GM10266 (cell line): ENCODE results near the gene ERC2.

Experiments used
- DNase-seq: peaks from one replicate; pipeline ENCODE4 v3.0.0; 2012; ENCODE audit errors: extremely low spot score
- CTCF ChIP-seq: IDR thresholded peaks from 2 replicates; pipeline ENCODE4 v1.5.1; 2012; ENCODE audit warnings: mild to moderate bottlenecking, low read depth; ENCODE audit not compliant: control insufficient read depth, insufficient read depth; ENCODE audit errors: missing control alignments

ERC2 gene

GRCh38 chr3:55584716-55585368 is 883.4 kb downstream of the ERC2 start:
- no peak for TF ChIP-seq CTCF
- DNase-seq: no peak

DNA sequence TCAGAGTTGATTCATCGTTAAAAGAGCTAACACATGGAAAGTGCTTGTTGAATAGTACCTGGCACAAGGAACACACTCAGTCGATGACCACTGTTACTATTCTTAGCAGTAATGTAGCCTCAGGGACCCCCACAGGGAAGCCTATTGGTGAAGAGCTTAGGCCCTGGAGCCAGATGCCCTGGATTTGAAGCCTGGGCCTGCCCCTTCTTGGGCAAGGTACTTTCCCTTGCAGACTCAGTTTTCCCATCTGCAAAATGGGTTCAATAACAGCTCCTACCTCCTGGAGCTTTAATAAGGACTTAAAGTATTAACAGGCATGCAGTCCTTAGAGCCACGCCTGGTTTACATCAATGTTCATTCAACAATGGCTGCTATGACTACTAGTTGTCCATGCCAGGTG is 884.2 kb downstream of the ERC2 start:
- TF ChIP-seq CTCF: no peak
- DNase-seq: no peak

- no peak for DNase-seq
- no peak for TF ChIP-seq CTCF
Measured at GRCh38 chr3:55583475-55583874, 884.8 kb downstream of the ERC2 start.

- DNase-seq: no peak
Measured at GRCh38 chr3:55579496-55579895, 888.8 kb downstream of the ERC2 start.

DNA sequence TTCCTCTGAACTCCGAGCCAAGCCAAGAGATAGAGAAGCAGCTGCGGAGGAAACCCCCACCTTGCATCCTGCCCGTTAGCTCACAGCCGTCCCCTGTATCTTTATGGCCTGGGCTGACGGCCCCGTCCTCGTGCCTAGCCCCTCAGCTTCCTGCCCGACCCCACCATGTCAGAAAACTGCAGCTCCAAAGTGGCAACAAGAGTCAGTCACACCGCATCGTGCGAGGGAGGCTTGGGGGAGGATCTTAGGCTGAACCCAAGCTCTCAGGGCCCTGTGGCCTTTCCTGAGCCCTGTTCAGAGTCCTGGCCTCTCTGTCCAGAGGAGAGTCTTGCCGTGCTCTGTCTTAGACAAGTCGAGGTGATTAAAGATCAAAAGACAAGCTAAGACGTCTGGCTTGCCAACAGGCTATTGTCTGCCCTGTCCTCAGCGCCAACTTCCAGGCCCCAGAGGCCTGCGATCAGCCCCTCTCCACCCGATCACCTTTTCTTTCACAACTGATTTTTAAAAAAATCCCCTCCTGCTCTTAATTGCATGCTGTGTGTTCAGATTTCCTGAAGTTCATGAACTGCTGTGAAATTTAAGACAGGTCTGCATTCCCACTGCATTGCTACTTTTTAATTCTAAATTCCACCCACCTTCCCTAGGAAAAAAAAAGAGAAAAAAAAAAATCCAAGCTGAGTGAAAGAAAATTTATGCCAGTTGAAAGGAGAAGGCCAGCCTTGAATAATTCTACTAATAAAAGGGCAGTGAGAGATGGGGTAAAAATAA is 891.5 kb downstream of the ERC2 start:
- no peak for TF ChIP-seq CTCF
- DNase-seq: no peak

More at GRCh38 chr3:55579496-55579895, 888.8 kb downstream of the ERC2 start:
- TF ChIP-seq CTCF: no peak

GRCh38 chr3:55574671-55575070 is 893.6 kb downstream of the ERC2 start:
- TF ChIP-seq CTCF: no peak
- DNase-seq: no peak

- no peak for DNase-seq
- TF ChIP-seq CTCF: no peak
Measured at GRCh38 chr3:55572816-55573215, 895.5 kb downstream of the ERC2 start.
